Upper lobe of left lung (tissue), 6 donors: ENCODE measurements around the gene RIMBP2. TPM values are rescaled to one million over a fixed set of nuclear protein-coding genes. Genes with fewer than 3 reads are reported as not detected.

Source experiments
- ATAC-seq, 2 donors: fragments of 200-7000 bp; cut with Tn5 transposase; one replicate each; pipeline ENCODE4 v1.9.1; 2022; ENCODE audit warnings: mild to moderate bottlenecking in 2 of 2, moderate library complexity in 2 of 2; ENCODE audit not compliant: low FRiP score in 2 of 2
- DNase-seq, 2 donors: peaks; one replicate each; pipeline ENCODE4 v3.0.0-alpha.2; 2019 to 2020
- H3K27ac ChIP-seq, 4 donors: fragments of 200-600 bp; sonication (generic); one replicate each; pipeline ENCODE4 v1.5.1; 2016 to 2019
- H3K27me3 ChIP-seq, 4 donors: fragments of 200-600 bp; sonication (generic); one replicate each; pipeline ENCODE4 v1.5.1; 2017 to 2019
- H3K36me3 ChIP-seq, 4 donors: fragments of 200-600 bp; sonication (generic); one replicate each; pipeline ENCODE4 v1.5.1; 2016 to 2019
- H3K4me1 ChIP-seq, 4 donors: fragments of 200-600 bp; sonication (generic); one replicate each; pipeline ENCODE4 v1.5.1; 2018 to 2019
- H3K4me3 ChIP-seq, 4 donors: fragments of 200-600 bp; sonication (generic); one replicate each; pipeline ENCODE4 v1.5.1; 2017 to 2019; ENCODE audit warnings: mild to moderate bottlenecking in 2 of 4, moderate library complexity in 1 of 4
- H3K9me3 ChIP-seq, 4 donors: fragments of 200-600 bp; sonication (generic); one replicate each; pipeline ENCODE4 v1.5.1; 2018 to 2019
- EP300 ChIP-seq, 4 donors: sonication (generic); formaldehyde crosslinking; IDR thresholded peaks; one replicate each; pipeline ENCODE4 v1.5.1; 2017; ENCODE audit warnings: antibody characterized with exemption in 4 of 4, control low read depth in 2 of 4
- POLR2A ChIP-seq, 4 donors: fragments of 450-650 bp; IDR thresholded peaks; one replicate each; pipeline ENCODE4 v1.5.1; 2016 to 2017; ENCODE audit warnings: antibody characterized with exemption in 4 of 4, mild to moderate bottlenecking in 2 of 4
- POLR2AphosphoS5 ChIP-seq, 2 donors: sonication (generic); formaldehyde crosslinking; IDR thresholded peaks; one replicate each; pipeline ENCODE4 v1.5.1; 2017; ENCODE audit warnings: antibody characterized with exemption in 2 of 2
- WGBS, 2 donors: methylation state at CpG; one replicate each; pipeline ENCODE4 v1.1.5; 2017 to 2018; 5-methylcytosine and 5-hydroxymethylcytosine counted together
- total RNA-seq, 6 donors: library from RNA; depleted of rRNA in 4 of 6; stranded (reverse); fragments of >200 nt in 4 of 6; gene quantifications; one replicate each; pipeline versions ENCODE4 v1.1.0 to v1.2.1, GENCODE V29; 2016 to 2021
- TF ChIP-seq, protein P1 (sequence below), 6 experiments: fragments of 450-650 bp in 4 of 6; fragments of 200-600 bp in 2 of 6; sonication (generic) in 2 of 6; IDR thresholded peaks; one replicate each; pipeline ENCODE4 v1.5.1; 2016 to 2019; ENCODE audit warnings: antibody characterized with exemption in 6 of 6
- donor health status: DM: no; HTN: no; CAD: no; lungs with moderate emphysema.
- donor health status: DM: no; HTN: yes; CAD: no; lungs with severe emphysema.

The RIMBP2 gene
- total RNA-seq, 6 donors from 2014 or later, result 0.23 to 3.9 (median 0.44) TPM; not detected in 1

DNA sequence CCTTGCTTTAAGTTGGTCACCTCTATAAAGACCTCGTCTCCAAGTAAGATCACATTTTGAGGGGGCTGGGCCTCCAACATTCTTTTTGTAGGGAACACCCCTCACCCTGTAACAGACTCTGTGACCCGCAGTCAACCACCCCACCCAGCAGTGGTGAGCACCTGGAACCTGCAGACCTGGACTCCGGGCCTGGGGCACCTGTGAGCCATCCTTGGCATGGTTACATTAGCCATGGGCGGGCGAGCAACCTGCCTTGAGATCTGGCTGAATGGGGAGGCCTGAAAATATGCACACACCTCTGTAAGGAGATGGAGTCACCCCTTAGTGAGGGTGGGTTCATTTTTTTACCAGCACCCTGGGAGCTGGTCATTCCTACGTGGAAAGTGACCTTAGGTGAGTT is 95.3 kb downstream of the RIMBP2 start:
- WGBS, 2 donors, result 89 to 90% methylated on average over 4 to 6 of the region's 6 CpGs
- Histone ChIP-seq H3K4me3 (no peak overlapping the region), H3K27ac (no peak overlapping the region), H3K4me1 (no peaks in the 10 kb centered on the region), H3K36me3 (no peaks in the 10 kb centered on the region), H3K27me3 (no peaks in the 10 kb centered on the region), H3K9me3 (peaks cover 0 to 10% (median 0%) of the 10 kb centered on the region in 4 donors)
- no peak for DNase-seq
- no peak for TF ChIP-seq POLR2A (IDR thresholded peaks at IDR 0.05)
- TF ChIP-seq POLR2AphosphoS5 (IDR thresholded peaks at IDR 0.05), result no peak
- TF ChIP-seq, protein P1, sequence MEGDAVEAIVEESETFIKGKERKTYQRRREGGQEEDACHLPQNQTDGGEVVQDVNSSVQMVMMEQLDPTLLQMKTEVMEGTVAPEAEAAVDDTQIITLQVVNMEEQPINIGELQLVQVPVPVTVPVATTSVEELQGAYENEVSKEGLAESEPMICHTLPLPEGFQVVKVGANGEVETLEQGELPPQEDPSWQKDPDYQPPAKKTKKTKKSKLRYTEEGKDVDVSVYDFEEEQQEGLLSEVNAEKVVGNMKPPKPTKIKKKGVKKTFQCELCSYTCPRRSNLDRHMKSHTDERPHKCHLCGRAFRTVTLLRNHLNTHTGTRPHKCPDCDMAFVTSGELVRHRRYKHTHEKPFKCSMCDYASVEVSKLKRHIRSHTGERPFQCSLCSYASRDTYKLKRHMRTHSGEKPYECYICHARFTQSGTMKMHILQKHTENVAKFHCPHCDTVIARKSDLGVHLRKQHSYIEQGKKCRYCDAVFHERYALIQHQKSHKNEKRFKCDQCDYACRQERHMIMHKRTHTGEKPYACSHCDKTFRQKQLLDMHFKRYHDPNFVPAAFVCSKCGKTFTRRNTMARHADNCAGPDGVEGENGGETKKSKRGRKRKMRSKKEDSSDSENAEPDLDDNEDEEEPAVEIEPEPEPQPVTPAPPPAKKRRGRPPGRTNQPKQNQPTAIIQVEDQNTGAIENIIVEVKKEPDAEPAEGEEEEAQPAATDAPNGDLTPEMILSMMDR (IDR thresholded peaks at IDR 0.05), result no peak
- no peak for TF ChIP-seq EP300 (IDR thresholded peaks at IDR 0.05)
- no peak for ATAC-seq

DNA sequence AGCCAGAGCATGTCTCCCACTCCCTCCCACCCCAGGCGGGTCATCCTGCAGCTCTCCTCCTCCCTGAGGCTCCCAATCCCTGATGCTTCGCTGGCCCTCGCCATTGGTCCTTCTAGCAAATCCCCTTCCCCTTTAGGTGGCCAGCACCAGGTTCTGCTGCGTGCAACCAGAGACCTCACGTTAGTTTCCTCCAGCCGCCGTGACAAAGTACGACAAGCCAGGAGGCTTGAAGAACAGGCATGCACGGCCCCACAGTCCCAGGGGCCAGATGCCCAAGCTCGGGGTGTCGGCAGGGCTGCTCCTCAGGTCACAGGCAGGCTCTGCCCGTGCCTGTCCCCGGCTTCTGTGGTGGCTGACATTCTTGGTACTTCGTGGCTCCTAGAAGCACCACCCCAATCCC is 95.8 kb downstream of the RIMBP2 start:
- no peak for DNase-seq
- H3K27ac ChIP-seq, result no peak overlapping the region
- H3K36me3 ChIP-seq, result no peaks in the 10 kb centered on the region
- TF ChIP-seq POLR2AphosphoS5 (IDR thresholded peaks at IDR 0.05) (no peak), EP300 (IDR thresholded peaks at IDR 0.05) (no peak), POLR2A (IDR thresholded peaks at IDR 0.05) (no peak)
- TF ChIP-seq, protein P1 (IDR thresholded peaks at IDR 0.05), result no peak
- 91 to 93% methylated on average over 10 to 14 of the region's 14 CpGs for whole genome bisulfite sequencing, 2 donors
- no peak overlapping the region for H3K4me3 ChIP-seq
- H3K27me3 ChIP-seq, result no peaks in the 10 kb centered on the region
- no peak for ATAC-seq
- H3K4me1 ChIP-seq, result no peaks in the 10 kb centered on the region
- H3K9me3 ChIP-seq, result peaks cover 0 to 10% (median 0%) of the 10 kb centered on the region in 4 donors

DNA sequence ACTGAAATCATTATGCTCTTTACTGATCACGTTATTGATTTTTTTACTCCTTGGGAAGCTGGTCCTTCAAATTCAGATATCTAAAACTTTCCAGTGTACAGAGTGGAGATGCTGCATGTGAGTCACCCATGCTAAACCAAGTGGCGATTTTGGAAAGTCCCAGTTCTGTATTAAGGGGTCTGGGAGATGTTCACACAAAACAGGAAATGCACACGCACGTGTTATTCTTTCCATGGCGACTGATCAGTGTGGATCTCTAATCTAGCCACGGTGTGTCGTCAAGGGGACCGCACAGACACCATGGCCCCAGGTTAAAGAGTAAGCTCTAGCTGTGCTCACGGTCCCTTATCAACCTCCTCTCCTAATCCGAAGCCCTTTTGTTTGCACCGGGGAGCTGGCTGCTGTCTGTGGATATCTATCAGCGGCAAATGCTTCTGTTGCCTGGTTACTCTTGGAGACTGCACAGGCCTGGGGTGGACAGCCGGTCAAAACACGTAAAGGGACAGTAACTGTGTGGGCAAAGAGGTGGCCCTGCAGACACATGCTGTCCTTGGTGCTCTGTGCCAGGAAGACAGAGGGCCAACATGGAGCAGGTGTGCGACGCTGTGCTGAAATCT is 96.6 kb downstream of the RIMBP2 start:
- Histone ChIP-seq H3K4me1 (no peaks in the 10 kb centered on the region), H3K9me3 (peaks cover 0 to 10% (median 0%) of the 10 kb centered on the region in 4 donors), H3K36me3 (no peaks in the 10 kb centered on the region), H3K27ac (no peak overlapping the region), H3K4me3 (no peak overlapping the region), H3K27me3 (no peaks in the 10 kb centered on the region)
- no peak for ATAC-seq
- WGBS, 2 donors, result 70 to 82% methylated on average over 16 of the region's 16 CpGs
- DNase-seq, result no peak
- no peak for TF ChIP-seq EP300 (IDR thresholded peaks at IDR 0.05)
- TF ChIP-seq, protein P1 (IDR thresholded peaks at IDR 0.05), result no peak

GRCh38 chr12:130617219-130617618 is 98.9 kb downstream of the RIMBP2 start:
- 68 to 73% methylated on average over 4 of the region's 4 CpGs for WGBS, 2 donors
- ATAC-seq (no peak), DNase-seq (no peak)
- Histone ChIP-seq H3K36me3 (no peaks in the 10 kb centered on the region), H3K27ac (no peak overlapping the region), H3K9me3 (no peaks in the 10 kb centered on the region), H3K27me3 (no peaks in the 10 kb centered on the region), H3K4me1 (no peaks in the 10 kb centered on the region), H3K4me3 (no peak overlapping the region)
- TF ChIP-seq POLR2AphosphoS5 (IDR thresholded peaks at IDR 0.05) (no peak), POLR2A (IDR thresholded peaks at IDR 0.05) (no peak), EP300 (IDR thresholded peaks at IDR 0.05) (no peak)
- TF ChIP-seq, protein P1 (IDR thresholded peaks at IDR 0.05), result no peak

GRCh38 chr12:130615861-130616345 is 100.2 kb downstream of the RIMBP2 start:
- Histone ChIP-seq H3K36me3 (no peaks in the 10 kb centered on the region), H3K27me3 (no peaks in the 10 kb centered on the region), H3K4me1 (no peaks in the 10 kb centered on the region), H3K4me3 (no peak overlapping the region), H3K9me3 (no peaks in the 10 kb centered on the region), H3K27ac (no peak overlapping the region)
- WGBS, 2 donors, result 84% methylated on average over 13 to 16 of the region's 16 CpGs
- DNase-seq (no peak), ATAC-seq (no peak)
- no peak for TF ChIP-seq POLR2A (IDR thresholded peaks at IDR 0.05)
